B cell (primary cell): ENCODE data around the gene CRTAC1. TPM values are rescaled to one million over a fixed set of nuclear protein-coding genes. Genes with fewer than 3 reads are reported as not detected.

Experiments used
- ATAC-seq: fragments of 200-7000 bp; cut with Tn5 transposase; one replicate; pipeline ENCODE4 v1.10.0; 2021; ENCODE audit warnings: low read depth, mild to moderate bottlenecking, moderate number of reproducible peaks, moderate library complexity
- CTCF ChIA-PET: fragments of 350-600 bp; sonication (Branson Sonifier 250); formaldehyde crosslinking; loops from one replicate; lab custom pipeline; 2021; ENCODE audit warnings: antibody characterized with exemption, inconsistent platforms; lab: Charles Lee
- POLR2A ChIA-PET: fragments of 350-600 bp; sonication (Branson Sonifier 250); formaldehyde crosslinking; loops from one replicate; lab custom pipeline; 2021; ENCODE audit warnings: antibody characterized with exemption; lab: Charles Lee
- DNase-seq: peaks from one replicate; pipeline ENCODE4 v3.0.0; 2013
- H2AFZ ChIP-seq: 2 replicates; pipeline ENCODE4 v1.6.1; 2012; ENCODE audit warnings: mild to moderate bottlenecking, low read depth, low read length; ENCODE audit not compliant: insufficient read depth, poor library complexity, severe bottlenecking
- H3K27ac ChIP-seq, 2 donors: 1 replicate in 1 of 2; 2 replicates in 1 of 2; pipeline ENCODE4 v1.5.1; 2012 to 2013; ENCODE audit warnings: low read length in 2 of 2, mild to moderate bottlenecking in 2 of 2, moderate library complexity in 1 of 2
- H3K27me3 ChIP-seq, 4 experiments: fragments of 200-600 bp in 1 of 4; sonication (generic) in 1 of 4; replicated peaks in 1 of 4; 1 replicate in 2 of 4; 2 replicates in 2 of 4; pipeline versions ENCODE4 v1.6.1 to v1.7.0; 2013 to 2016; ENCODE audit warnings: low read length in 3 of 4, mild to moderate bottlenecking in 2 of 4, mixed read lengths in 1 of 4, moderate library complexity in 1 of 4; ENCODE audit not compliant: insufficient read depth in 4 of 4, control insufficient read depth in 3 of 4; ENCODE audit errors: control extremely low read depth in 1 of 4
- H3K36me3 ChIP-seq, 2 experiments: replicated peaks in 1 of 2; 1 replicate in 1 of 2; 2 replicates in 1 of 2; pipeline versions ENCODE4 v1.6.1 to v1.7.1; 2013; ENCODE audit warnings: low read length in 1 of 2; ENCODE audit not compliant: insufficient read depth in 2 of 2, control insufficient read depth in 1 of 2; ENCODE audit errors: control extremely low read depth in 1 of 2, extremely low read depth in 1 of 2
- H3K4me1 ChIP-seq, 2 donors: fragments of 200-600 bp in 1 of 2; sonication (generic) in 1 of 2; 1 replicate in 1 of 2; 2 replicates in 1 of 2; pipeline versions ENCODE4 v1.5.1 to v1.6.1; 2013 to 2017; ENCODE audit warnings: low read length in 2 of 2; ENCODE audit not compliant: control insufficient read depth in 2 of 2, insufficient read depth in 2 of 2
- H3K4me2 ChIP-seq: replicated peaks from 2 replicates; pipeline ENCODE3; 2012; ENCODE audit warnings: mild to moderate bottlenecking, low read depth, low read length; ENCODE audit not compliant: poor library complexity, severe bottlenecking
- H3K4me3 ChIP-seq, 5 experiments: fragments of 200-600 bp in 1 of 5; sonication (generic) in 1 of 5; 1 replicate in 3 of 5; 2 replicates in 2 of 5; pipeline versions ENCODE4 v1.5.1 to v1.7.0; 2011 to 2016; ENCODE audit warnings: low read length in 4 of 5, mild to moderate bottlenecking in 4 of 5, low read depth in 2 of 5, control low read depth in 1 of 5, moderate library complexity in 1 of 5; ENCODE audit not compliant: insufficient read depth in 1 of 5; ENCODE audit errors: control extremely low read depth in 1 of 5, extremely low read depth in 1 of 5
- H3K79me2 ChIP-seq: fragments of 200-600 bp; sonication (generic); one replicate; pipeline ENCODE4 v1.6.0; 2016; ENCODE audit warnings: low read length; ENCODE audit not compliant: control insufficient read depth, insufficient read depth
- H3K9ac ChIP-seq: fragments of 200-600 bp; sonication (generic); 2 replicates; pipeline ENCODE4 v1.6.1; 2017; ENCODE audit warnings: mild to moderate bottlenecking, low read length, moderate library complexity
- H3K9me3 ChIP-seq, 3 donors: one replicate each; pipeline versions ENCODE4 v1.6.1 to v1.7.1; 2013; ENCODE audit warnings: low read length in 2 of 3; ENCODE audit not compliant: control insufficient read depth in 2 of 3, insufficient read depth in 1 of 3; ENCODE audit errors: control extremely low read depth in 1 of 3
- H4K20me1 ChIP-seq: 2 replicates; pipeline ENCODE4 v1.6.0; 2012; ENCODE audit warnings: mild to moderate bottlenecking, low read length; ENCODE audit not compliant: insufficient read depth, control insufficient read depth, poor library complexity, severe bottlenecking
- H3K27ac Mint-ChIP-seq: one replicate; pipeline ENCODE4 v1.8.0; 2021; ENCODE audit warnings: mixed read lengths
- H3K27me3 Mint-ChIP-seq: one replicate; pipeline ENCODE4 v1.8.0; 2021; ENCODE audit warnings: mixed read lengths
- H3K4me1 Mint-ChIP-seq: one replicate; pipeline ENCODE4 v1.8.0; 2021; ENCODE audit warnings: mixed read lengths
- H3K4me3 Mint-ChIP-seq: one replicate; pipeline ENCODE4 v1.8.0; 2021; ENCODE audit warnings: mixed read lengths
- H3K9me3 Mint-ChIP-seq: one replicate; pipeline ENCODE4 v1.8.0; 2022; ENCODE audit warnings: mixed read lengths; ENCODE audit not compliant: insufficient read depth
- EZH2 ChIP-seq: IDR thresholded peaks from 2 replicates; pipeline ENCODE4 v1.6.1; 2012; ENCODE audit warnings: borderline replicate concordance, low read depth, mild to moderate bottlenecking, moderate library complexity, low read length; ENCODE audit not compliant: insufficient read depth, poor library complexity, severe bottlenecking
- WGBS: methylation state at CpG from one replicate; pipeline ENCODE4 v1.1.5; 2013; ENCODE audit warnings: missing lambda C conversion rate; ENCODE audit not compliant: insufficient coverage; 5-methylcytosine and 5-hydroxymethylcytosine counted together
- intact Hi-C: fragments of 100-400 bp; cut with micrococcal nuclease; formaldehyde crosslinking; loops from one replicate; pipeline ENCODE4 v1.10.0; 2022
- polyA plus RNA-seq: library from polyadenylated mRNA; depleted of rRNA; stranded (reverse); fragments of >200 nt; gene quantifications from 2 replicates; pipeline ENCODE4 v1.2.3, GENCODE V29; 2012
- total RNA-seq, 2 donors: library from RNA; stranded (reverse); fragments of 120-200 nt in 1 of 2; gene quantifications; 1 replicate in 1 of 2; 2 replicates in 1 of 2; pipeline versions ENCODE4 v1.2.3 to v1.2.4, GENCODE V29; 2013 to 2022
- TF ChIP-seq, protein P1 (sequence below): fragments of 200-600 bp; IDR thresholded peaks from one replicate; pipeline ENCODE4 v1.8.0; 2022; ENCODE audit warnings: antibody characterized with exemption, mild to moderate bottlenecking

CRTAC1 gene
- total and polyA plus RNA-seq, 2 donors (not counting 1 experiment from before 2014, with no cell fraction given) = not detected

DNA sequence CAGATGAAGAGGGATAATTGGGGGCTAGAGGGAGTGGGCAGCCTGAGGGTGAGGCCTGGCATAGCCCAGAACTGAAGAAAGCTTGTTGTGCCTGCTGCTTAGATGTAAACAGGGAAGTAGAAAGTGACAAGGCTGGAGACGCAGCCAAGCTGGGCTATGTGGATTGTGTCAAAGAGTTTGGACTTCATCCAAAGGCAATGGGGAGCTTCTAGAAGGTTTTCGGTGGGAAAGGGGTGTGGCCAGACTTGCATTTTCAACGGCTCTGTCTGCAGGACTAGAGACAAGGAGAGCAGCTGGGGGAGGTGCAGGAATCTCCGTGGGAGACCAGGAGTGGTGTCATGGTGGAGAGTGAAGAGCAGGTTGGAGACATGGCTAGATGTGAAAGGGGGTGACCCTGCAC, 132.0 kb downstream of the CRTAC1 start:
- no peak overlapping the region for H3K27ac ChIP-seq
- H3K27me3 ChIP-seq = peaks cover 0 to 4% (median 0%) of the 10 kb centered on the region in 4 experiments
- no peak for DNase-seq
- H3K4me3 Mint-ChIP-seq = no peak overlapping the region
- intact Hi-C loops = no loop called here
- no peak for ATAC-seq
- H3K36me3 ChIP-seq = no peaks in the 10 kb centered on the region
- WGBS = 39% methylated on average over 4 of the region's 4 CpGs
- H2AFZ ChIP-seq = no peak overlapping the region
- H3K4me1 Mint-ChIP-seq = no peaks in the 10 kb centered on the region
- no peaks in the 10 kb centered on the region for H3K79me2 ChIP-seq
- TF ChIP-seq EZH2 = no peak
- TF ChIP-seq, protein P1, sequence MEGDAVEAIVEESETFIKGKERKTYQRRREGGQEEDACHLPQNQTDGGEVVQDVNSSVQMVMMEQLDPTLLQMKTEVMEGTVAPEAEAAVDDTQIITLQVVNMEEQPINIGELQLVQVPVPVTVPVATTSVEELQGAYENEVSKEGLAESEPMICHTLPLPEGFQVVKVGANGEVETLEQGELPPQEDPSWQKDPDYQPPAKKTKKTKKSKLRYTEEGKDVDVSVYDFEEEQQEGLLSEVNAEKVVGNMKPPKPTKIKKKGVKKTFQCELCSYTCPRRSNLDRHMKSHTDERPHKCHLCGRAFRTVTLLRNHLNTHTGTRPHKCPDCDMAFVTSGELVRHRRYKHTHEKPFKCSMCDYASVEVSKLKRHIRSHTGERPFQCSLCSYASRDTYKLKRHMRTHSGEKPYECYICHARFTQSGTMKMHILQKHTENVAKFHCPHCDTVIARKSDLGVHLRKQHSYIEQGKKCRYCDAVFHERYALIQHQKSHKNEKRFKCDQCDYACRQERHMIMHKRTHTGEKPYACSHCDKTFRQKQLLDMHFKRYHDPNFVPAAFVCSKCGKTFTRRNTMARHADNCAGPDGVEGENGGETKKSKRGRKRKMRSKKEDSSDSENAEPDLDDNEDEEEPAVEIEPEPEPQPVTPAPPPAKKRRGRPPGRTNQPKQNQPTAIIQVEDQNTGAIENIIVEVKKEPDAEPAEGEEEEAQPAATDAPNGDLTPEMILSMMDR = no peak
- H3K27ac Mint-ChIP-seq = no peak overlapping the region
- H3K4me2 ChIP-seq = no peak overlapping the region
- no peak overlapping the region for H3K4me3 ChIP-seq
- peaks cover 0 to 7% (median 0%) of the 10 kb centered on the region in 3 donors for H3K9me3 ChIP-seq
- no peaks in the 10 kb centered on the region for H3K9me3 Mint-ChIP-seq
- ChIA-PET CTCF (no interaction called here), POLR2A (no interaction called here)
- no peak overlapping the region for H3K9ac ChIP-seq
- H4K20me1 ChIP-seq = no peaks in the 10 kb centered on the region
- H3K4me1 ChIP-seq = no peaks in the 10 kb centered on the region
- H3K27me3 Mint-ChIP-seq = peaks cover 14% of the 10 kb centered on the region

DNA sequence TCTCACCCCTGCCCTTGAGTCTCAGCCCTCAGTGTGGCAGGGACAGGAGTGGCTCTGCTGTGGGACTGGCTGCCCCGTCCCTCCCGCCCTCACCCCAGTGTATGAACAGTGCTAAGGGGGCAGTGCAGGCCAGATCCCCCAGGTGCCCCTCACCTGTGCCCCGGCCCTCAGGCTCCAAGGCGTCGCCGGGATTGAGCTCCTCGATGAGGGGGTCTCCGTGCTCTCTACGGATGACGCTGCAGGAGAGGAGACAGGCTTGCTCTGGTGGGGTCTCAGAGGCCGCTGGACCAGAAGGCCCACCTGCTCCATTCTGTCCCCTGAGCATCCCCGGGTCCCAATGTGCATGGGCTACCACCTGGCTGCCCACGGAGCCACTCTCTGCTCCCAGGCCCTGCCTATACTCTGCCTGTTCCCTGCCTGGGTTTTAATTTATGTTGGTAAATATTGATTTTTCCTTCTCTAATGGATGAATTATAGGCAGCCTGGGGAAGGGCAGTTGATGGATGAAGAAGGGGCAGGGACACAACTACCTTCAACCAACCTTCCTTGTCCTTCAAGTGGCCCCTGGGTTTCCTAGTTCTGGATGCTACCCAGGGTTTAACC, 133.6 kb downstream of the CRTAC1 start:
- Histone ChIP-seq H4K20me1 (no peaks in the 10 kb centered on the region), H2AFZ (no peak overlapping the region), H3K9me3 (peaks cover 0 to 7% (median 0%) of the 10 kb centered on the region in 3 donors), H3K4me1 (no peaks in the 10 kb centered on the region), H3K4me3 (no peak overlapping the region), H3K9ac (no peak overlapping the region), H3K79me2 (no peaks in the 10 kb centered on the region), H3K27me3 (peaks cover 0 to 4% (median 0%) of the 10 kb centered on the region in 4 experiments), H3K36me3 (no peaks in the 10 kb centered on the region), H3K4me2 (no peak overlapping the region), H3K27ac (no peak overlapping the region)
- 88% methylated on average over 13 of the region's 13 CpGs for WGBS
- intact Hi-C loops = no loop called here
- DNase-seq (no peak), ATAC-seq (no peak)
- no peak for TF ChIP-seq EZH2
- TF ChIP-seq, protein P1 = no peak
- ChIA-PET POLR2A (no interaction called here), CTCF (no interaction called here)
- Mint-ChIP-seq H3K4me3 (no peak overlapping the region), H3K4me1 (no peaks in the 10 kb centered on the region), H3K27me3 (peaks cover 17% of the 10 kb centered on the region), H3K27ac (no peak overlapping the region), H3K9me3 (no peaks in the 10 kb centered on the region)
